ENCODE measurements around the gene RPL7A. TPM values are rescaled to one million over a fixed set of nuclear protein-coding genes. Genes with fewer than 3 reads are reported as not detected.

Gene RPL7A
- total RNA-seq, 1 experiment from 2014 or later: 1,156 TPM

- no TSS peak for BruUV-seq (replicated peaks)
- CTCF ChIA-PET: no interaction called here
- POLR2A ChIA-PET (ENCODE audit: unreplicated experiment): no interaction called here
- no peaks in the 10 kb centered on the region for H3K79me2 ChIP-seq (ENCODE audit: low read length)
- no peak overlapping the region for H2AFZ ChIP-seq (ENCODE audit: low read length)
- H3K9me2 ChIP-seq (replicated peaks; ENCODE audit: low read length): no peaks in the 10 kb centered on the region
- H3F3A ChIP-seq (ENCODE audit: low read length, unreplicated experiment): no peaks in the 10 kb centered on the region
- H3K27ac ChIP-seq (ENCODE audit: low read length): no peak overlapping the region
- H4K20me1 ChIP-seq (ENCODE audit: low read length): no peaks in the 10 kb centered on the region
- H3K9me3 ChIP-seq (ENCODE audit: low read length): no peaks in the 10 kb centered on the region
- no peak overlapping the region for H3K9ac ChIP-seq (ENCODE audit: low read length)
- TF ChIP-seq EZH2 (IDR thresholded peaks at IDR 0.05; ENCODE audit: low read length, unreplicated experiment) (no peak), EZH2phosphoT487 (IDR thresholded peaks at IDR 0.05; ENCODE audit: borderline replicate concordance, low read length) (no peak), CTCF (conservative IDR thresholded peaks at IDR 0.05; ENCODE audit: low read depth, low read length) (no peak)
- no peaks in the 10 kb centered on the region for H3K27me3 ChIP-seq (ENCODE audit: low read length)
- intact Hi-C loops (cut with micrococcal nuclease): no loop called here
- H3K4me1 ChIP-seq (ENCODE audit: insufficient read depth, low read length): no peaks in the 10 kb centered on the region
- DNase-seq (no peak), ATAC-seq (no peak)
- no peak overlapping the region for H3K4me2 ChIP-seq (ENCODE audit: low read length)
- no peaks in the 10 kb centered on the region for H3K36me3 ChIP-seq (ENCODE audit: low read depth, low read length)
- no peak overlapping the region for H3K4me3 ChIP-seq (ENCODE audit: low read length)
Measured at GRCh38 chr9:133322701-133323100, 25.3 kb upstream of the RPL7A start.

GRCh38 chr9:133323211-133323610, 24.8 kb upstream of the RPL7A start:
- no TSS peak for BruUV-seq (replicated peaks)
- no peak for ATAC-seq
- intact Hi-C loops (cut with micrococcal nuclease): no loop called here

More at GRCh38 chr9:133323211-133323610, 24.8 kb upstream of the RPL7A start:
- H3K9me2 ChIP-seq (replicated peaks; ENCODE audit: low read length): no peaks in the 10 kb centered on the region
- H3F3A ChIP-seq (ENCODE audit: low read length, unreplicated experiment): no peaks in the 10 kb centered on the region
- POLR2A ChIA-PET (ENCODE audit: unreplicated experiment): no interaction called here
- H3K9ac ChIP-seq (ENCODE audit: low read length): no peak overlapping the region
- no peaks in the 10 kb centered on the region for H3K27me3 ChIP-seq (ENCODE audit: low read length)
- TF ChIP-seq EZH2phosphoT487 (IDR thresholded peaks at IDR 0.05; ENCODE audit: borderline replicate concordance, low read length) (no peak), CTCF (conservative IDR thresholded peaks at IDR 0.05; ENCODE audit: low read depth, low read length) (no peak), EZH2 (IDR thresholded peaks at IDR 0.05; ENCODE audit: low read length, unreplicated experiment) (no peak)
- no peak overlapping the region for H3K4me3 ChIP-seq (ENCODE audit: low read length)
- H3K4me1 ChIP-seq (ENCODE audit: insufficient read depth, low read length): no peaks in the 10 kb centered on the region
- no peaks in the 10 kb centered on the region for H4K20me1 ChIP-seq (ENCODE audit: low read length)
- no peak for DNase-seq
- H2AFZ ChIP-seq (ENCODE audit: low read length): no peak overlapping the region
- H3K9me3 ChIP-seq (ENCODE audit: low read length): no peaks in the 10 kb centered on the region
- CTCF ChIA-PET: no interaction called here
- no peak overlapping the region for H3K4me2 ChIP-seq (ENCODE audit: low read length)
- no peak overlapping the region for H3K27ac ChIP-seq (ENCODE audit: low read length)
- no peaks in the 10 kb centered on the region for H3K79me2 ChIP-seq (ENCODE audit: low read length)
- H3K36me3 ChIP-seq (ENCODE audit: low read depth, low read length): no peaks in the 10 kb centered on the region
